ENCODE data around the gene PYCR2. TPM values are rescaled to one million over a fixed set of nuclear protein-coding genes. Genes with fewer than 3 reads are reported as not detected.

The PYCR2 gene
- total RNA-seq, 1 experiment from 2014 or later, result 104 TPM

- no peak overlapping the region for H2BK12ac ChIP-seq (ENCODE audit: insufficient read length, low read depth, low read length)
- no peaks in the 10 kb centered on the region for H3K4me1 ChIP-seq (ENCODE audit: insufficient read depth, low read length)
- H2BK5ac ChIP-seq (ENCODE audit: insufficient read length, low read length), result no peak overlapping the region
- H2BK15ac ChIP-seq (ENCODE audit: low read depth, low read length), result no peak overlapping the region
- no peaks in the 10 kb centered on the region for H4K20me1 ChIP-seq (ENCODE audit: control insufficient read depth, insufficient read depth, insufficient read length)
- no peak overlapping the region for H3K14ac ChIP-seq (ENCODE audit: insufficient read depth, low read length)
- H3K18ac ChIP-seq (ENCODE audit: insufficient read length, low read depth, low read length), result no peak overlapping the region
- no peak overlapping the region for H3K4me2 ChIP-seq (ENCODE audit: insufficient read depth, insufficient read length, low read length)
- H2AFZ ChIP-seq (ENCODE audit: low read length), result no peak overlapping the region
- H3K27ac ChIP-seq (ENCODE audit: insufficient read length, low read depth, low read length), result no peak overlapping the region
- Mint-ChIP-seq H3K4me3 (no peak overlapping the region), H3K9me3 (no peaks in the 10 kb centered on the region), H3K36me3 (ENCODE audit: insufficient read depth in 1 of 3, low read depth in 3 of 3) (no peaks in the 10 kb centered on the region), H3K27me3 (ENCODE audit: low read depth) (no peaks in the 10 kb centered on the region), H3K4me1 (peaks cover 6% of the 10 kb centered on the region in 2 experiments), H3K27ac (peak overlapping the region in 1 of 3 experiments; percentile 41; a peak in 1 of 7 replicates)
- no peak overlapping the region for H4K91ac ChIP-seq (ENCODE audit: insufficient read length, low read depth, low read length)
- H4K8ac ChIP-seq (replicated peaks; ENCODE audit: insufficient read length, low read depth, low read length), result no peak overlapping the region
- no peaks in the 10 kb centered on the region for H3K27me3 ChIP-seq (ENCODE audit: insufficient read depth, low read length)
- no peaks in the 10 kb centered on the region for H3K79me2 ChIP-seq (ENCODE audit: insufficient read depth, low read length)
- no peak overlapping the region for H3K9ac ChIP-seq (ENCODE audit: extremely low read depth, insufficient read length, low read length)
- no peak overlapping the region for H2BK20ac ChIP-seq (ENCODE audit: low read depth, low read length, poor library complexity, severe bottlenecking)
- TF ChIP-seq CTCF (conservative IDR thresholded peaks at IDR 0.05), result no peak
- H3K4ac ChIP-seq (ENCODE audit: low read depth, low read length), result no peak overlapping the region
- DNase-seq, result no peak
- H3K56ac ChIP-seq (ENCODE audit: insufficient read length, low read depth, low read length), result no peak overlapping the region
- no peaks in the 10 kb centered on the region for H3K79me1 ChIP-seq (ENCODE audit: insufficient read depth, low read depth, low read length, poor library complexity, severe bottlenecking)
- no peaks in the 10 kb centered on the region for H3K23me2 ChIP-seq (ENCODE audit: insufficient read length, low read depth, low read length, poor library complexity, severe bottlenecking)
- H2BK120ac ChIP-seq (ENCODE audit: low read depth, low read length, poor library complexity, severe bottlenecking), result no peak overlapping the region
- H3T11ph ChIP-seq (ENCODE audit: low read length), result no peak overlapping the region
- H3K9me3 ChIP-seq (ENCODE audit: control insufficient read depth, low read depth, low read length), result no peaks in the 10 kb centered on the region
- WGBS (ENCODE audit: extremely low coverage, insufficient read length, low lambda C conversion rate), result no CpG with 5 or more reads among the region's 5 CpGs
- H3K23ac ChIP-seq (ENCODE audit: insufficient read length, low read depth, low read length), result no peak overlapping the region
- H2AK5ac ChIP-seq (ENCODE audit: insufficient read length, low read length), result no peak overlapping the region
- no peak overlapping the region for H4K5ac ChIP-seq (ENCODE audit: insufficient read length, low read depth, low read length)
Measured at GRCh38 chr1:225931270-225932136, 7.5 kb upstream of the PYCR2 start.
